HFFc6 (cell line): ENCODE data around the gene CCDC116. TPM values are rescaled to one million over a fixed set of nuclear protein-coding genes. Genes with fewer than 3 reads are reported as not detected.

Experiments
- DNase-seq: peaks from one replicate; pipeline ENCODE4 v3.0.0-alpha.2; 2018
- H3K27ac Mint-ChIP-seq: 2 replicates; pipeline ENCODE4 v1.8.0; 2020; ENCODE audit warnings: mild to moderate bottlenecking, mixed read lengths
- H3K27me3 Mint-ChIP-seq: 2 replicates; pipeline ENCODE4 v1.8.0; 2021; ENCODE audit warnings: mild to moderate bottlenecking, moderate library complexity, mixed read lengths; ENCODE audit not compliant: insufficient read depth
- H3K36me3 Mint-ChIP-seq: 2 replicates; pipeline ENCODE4 v1.8.0; 2021; ENCODE audit warnings: low read depth, mixed read lengths
- H3K4me1 Mint-ChIP-seq: 2 replicates; pipeline ENCODE4 v1.8.0; 2020; ENCODE audit warnings: low read depth, mixed read lengths
- H3K4me3 Mint-ChIP-seq: 2 replicates; pipeline ENCODE4 v1.8.0; 2020; ENCODE audit warnings: mild to moderate bottlenecking, moderate library complexity, mixed read lengths
- H3K9me3 Mint-ChIP-seq: 2 replicates; pipeline ENCODE4 v1.8.0; 2020; ENCODE audit warnings: mild to moderate bottlenecking, mixed read lengths
- total RNA-seq, 6 experiments: library from RNA; stranded (reverse); fragmentation: NEBNext Ultra II Directional; extraction: Animal tissue kit (Norgen Biotek cat#: 25700); gene quantifications; 2 replicates in 1 of 6; 3 replicates in 5 of 6; pipeline ENCODE4 v1.2.3, GENCODE V29; 2021
- TF ChIP-seq, protein P1 (sequence below): fragments of 200-600 bp; sonication (generic); IDR thresholded peaks from 2 replicates; pipeline ENCODE4 v1.5.0; 2021; ENCODE audit warnings: antibody characterized with exemption, mild to moderate bottlenecking

CCDC116 gene
- total RNA-seq, 6 experiments from 2014 or later: 0.16 to 0.33 (median 0.23) TPM

DNA sequence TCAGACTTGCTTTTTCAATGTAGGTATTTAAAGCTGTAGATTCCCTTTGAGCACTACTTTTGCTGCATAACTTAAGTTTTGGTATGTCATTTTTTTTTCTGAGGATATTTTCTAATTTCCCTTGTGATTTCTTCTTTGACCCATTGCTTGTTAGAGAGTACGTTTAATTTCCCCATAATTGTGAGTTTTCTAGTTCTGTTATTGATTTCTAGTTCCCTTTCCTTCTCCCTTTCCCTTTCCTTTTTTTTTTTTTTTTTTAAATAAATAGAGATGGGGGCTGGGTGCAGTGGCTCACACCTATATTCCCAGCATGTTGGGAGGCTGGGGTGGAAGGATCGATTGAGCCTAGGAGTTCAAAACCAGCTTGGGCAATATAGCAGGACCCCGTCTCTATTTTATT lies 34.3 kb upstream of the CCDC116 start:
- H3K4me3 Mint-ChIP-seq: no peak overlapping the region
- H3K9me3 Mint-ChIP-seq: no peaks in the 10 kb centered on the region
- H3K36me3 Mint-ChIP-seq: peaks cover 39% of the 10 kb centered on the region
- TF ChIP-seq, protein P1, sequence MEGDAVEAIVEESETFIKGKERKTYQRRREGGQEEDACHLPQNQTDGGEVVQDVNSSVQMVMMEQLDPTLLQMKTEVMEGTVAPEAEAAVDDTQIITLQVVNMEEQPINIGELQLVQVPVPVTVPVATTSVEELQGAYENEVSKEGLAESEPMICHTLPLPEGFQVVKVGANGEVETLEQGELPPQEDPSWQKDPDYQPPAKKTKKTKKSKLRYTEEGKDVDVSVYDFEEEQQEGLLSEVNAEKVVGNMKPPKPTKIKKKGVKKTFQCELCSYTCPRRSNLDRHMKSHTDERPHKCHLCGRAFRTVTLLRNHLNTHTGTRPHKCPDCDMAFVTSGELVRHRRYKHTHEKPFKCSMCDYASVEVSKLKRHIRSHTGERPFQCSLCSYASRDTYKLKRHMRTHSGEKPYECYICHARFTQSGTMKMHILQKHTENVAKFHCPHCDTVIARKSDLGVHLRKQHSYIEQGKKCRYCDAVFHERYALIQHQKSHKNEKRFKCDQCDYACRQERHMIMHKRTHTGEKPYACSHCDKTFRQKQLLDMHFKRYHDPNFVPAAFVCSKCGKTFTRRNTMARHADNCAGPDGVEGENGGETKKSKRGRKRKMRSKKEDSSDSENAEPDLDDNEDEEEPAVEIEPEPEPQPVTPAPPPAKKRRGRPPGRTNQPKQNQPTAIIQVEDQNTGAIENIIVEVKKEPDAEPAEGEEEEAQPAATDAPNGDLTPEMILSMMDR: no peak
- H3K27me3 Mint-ChIP-seq: peaks cover 4% of the 10 kb centered on the region
- DNase-seq: no peak
- no peak overlapping the region for H3K27ac Mint-ChIP-seq
- peaks cover 30% of the 10 kb centered on the region for H3K4me1 Mint-ChIP-seq

DNA sequence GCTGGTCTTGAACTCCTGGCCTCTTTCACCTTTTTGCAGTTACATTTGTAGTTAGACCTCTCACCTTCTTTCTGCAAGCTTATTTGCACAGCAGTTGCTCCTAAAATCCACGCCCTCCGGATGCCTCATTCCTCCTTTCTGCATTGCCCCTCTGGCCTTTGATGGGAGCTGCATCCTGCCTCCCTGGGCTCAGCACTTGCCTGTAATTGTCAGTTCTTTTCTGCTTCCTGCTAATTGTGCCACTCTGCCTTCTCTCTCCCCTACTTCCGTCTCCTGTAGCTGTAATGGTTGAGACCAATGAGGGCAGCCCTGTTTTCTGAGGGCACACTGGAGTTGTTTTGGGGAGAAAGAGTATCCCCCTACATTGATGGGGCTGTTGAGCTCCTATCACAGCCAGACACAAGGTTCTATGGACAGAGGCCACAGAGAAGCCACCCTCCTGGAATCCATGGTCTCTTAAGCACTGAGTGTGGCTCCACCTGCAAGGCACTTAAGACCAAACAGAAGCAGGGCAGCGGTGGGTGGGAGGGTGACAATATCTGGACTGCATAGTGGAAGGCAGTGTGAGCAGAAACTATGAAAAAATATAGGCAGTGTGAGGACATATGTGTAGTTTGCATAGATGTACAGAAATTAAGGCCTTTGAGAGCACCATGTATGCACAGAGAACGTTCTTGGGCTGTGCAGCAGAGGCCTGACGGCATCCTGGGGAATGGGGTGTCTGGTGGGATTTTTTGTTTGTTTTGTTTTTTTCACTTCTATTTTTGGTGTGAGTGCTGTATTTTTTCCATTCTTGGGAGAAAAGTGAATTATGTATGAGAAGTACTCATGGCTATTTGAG lies 33.3 kb upstream of the CCDC116 start:
- DNase-seq: no peak
- Mint-ChIP-seq H3K27me3 (peaks cover 4% of the 10 kb centered on the region), H3K27ac (no peak overlapping the region), H3K9me3 (no peaks in the 10 kb centered on the region), H3K4me1 (peaks cover 22% of the 10 kb centered on the region), H3K4me3 (no peak overlapping the region), H3K36me3 (peaks cover 29% of the 10 kb centered on the region)
- TF ChIP-seq, protein P1: no peak

DNA sequence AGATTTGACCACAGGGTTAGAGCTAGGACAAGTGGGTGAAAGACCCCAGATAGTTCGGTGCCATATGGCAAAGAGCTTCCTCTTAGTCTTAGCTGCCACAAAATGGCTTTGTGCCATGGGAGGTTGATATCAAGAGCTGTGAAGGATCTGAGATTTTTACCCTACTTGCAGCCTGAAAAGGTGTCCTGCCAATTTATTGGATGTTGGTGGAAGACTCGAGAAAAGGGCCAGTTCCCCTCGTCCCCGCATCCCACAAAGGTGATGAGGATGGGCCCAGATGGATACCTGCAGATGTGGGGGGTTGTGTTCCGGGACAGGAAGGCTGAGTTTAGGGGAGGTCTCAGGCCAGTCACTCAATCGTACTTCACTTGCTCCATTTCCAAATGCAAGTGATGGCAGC lies 30.0 kb upstream of the CCDC116 start:
- Mint-ChIP-seq H3K4me1 (peaks cover 20% of the 10 kb centered on the region), H3K27me3 (no peaks in the 10 kb centered on the region; the same call in none of the 2 replicates), H3K9me3 (no peaks in the 10 kb centered on the region), H3K27ac (no peak overlapping the region; the same call in 1 of the 2 replicates), H3K36me3 (peaks cover 13% of the 10 kb centered on the region), H3K4me3 (no peak overlapping the region)
- no peak for DNase-seq
- TF ChIP-seq, protein P1: no peak

DNA sequence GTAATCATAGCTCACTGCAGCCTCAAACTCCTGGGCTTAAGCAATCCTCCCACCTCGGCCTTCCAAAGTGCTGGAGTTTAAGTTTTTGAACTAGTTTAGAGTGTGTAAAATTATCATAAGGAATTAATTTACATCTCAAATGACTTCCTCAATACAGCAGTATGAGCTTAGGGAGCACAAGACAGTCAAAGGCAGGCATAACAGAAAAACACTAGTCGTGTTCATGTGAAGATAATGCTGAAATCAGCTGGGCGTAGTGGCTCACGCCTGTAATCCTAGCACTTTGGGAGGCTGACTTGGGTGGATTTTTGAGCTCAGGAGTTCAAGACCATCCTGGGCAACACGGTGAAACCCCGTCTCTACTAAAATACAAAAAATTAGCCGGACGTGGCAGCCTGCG lies 28.6 kb upstream of the CCDC116 start:
- H3K4me3 Mint-ChIP-seq: no peak overlapping the region
- H3K27me3 Mint-ChIP-seq: no peaks in the 10 kb centered on the region; the same call in none of the 2 replicates
- TF ChIP-seq, protein P1: no peak

DNA sequence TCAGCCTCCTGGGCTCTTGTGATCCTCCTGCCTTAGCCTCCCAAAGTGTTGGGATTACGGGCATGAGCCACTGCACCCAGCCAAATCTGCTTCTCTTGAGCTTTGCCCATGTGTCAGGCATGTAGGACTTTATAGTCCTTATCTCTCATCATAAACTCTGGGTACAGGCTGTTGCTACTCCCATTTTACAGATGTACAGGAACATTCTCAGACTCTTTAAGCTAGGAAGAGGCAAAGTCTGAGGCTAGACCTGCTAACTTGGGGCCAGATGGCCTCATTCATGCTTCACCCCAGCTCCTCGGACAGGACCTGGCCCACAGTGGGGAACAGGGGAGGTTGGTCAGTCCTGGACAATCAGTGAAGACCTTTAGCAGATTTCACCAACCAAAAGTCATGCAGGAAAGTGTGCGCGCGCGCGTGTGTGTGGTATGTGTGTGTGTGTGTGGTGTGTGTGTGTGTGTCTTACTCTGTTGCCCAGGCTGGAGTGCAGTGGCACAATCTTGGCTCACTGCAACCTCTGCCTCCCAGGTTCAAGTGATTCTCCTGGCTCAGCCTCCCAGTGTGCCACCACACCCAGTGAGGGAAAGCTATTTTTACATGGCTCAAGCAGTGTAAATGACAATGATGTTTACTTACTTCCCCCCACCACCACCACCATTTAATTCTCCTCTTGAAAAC lies 26.5 kb upstream of the CCDC116 start:
- Mint-ChIP-seq H3K27me3 (no peaks in the 10 kb centered on the region; the same call in none of the 2 replicates), H3K4me3 (no peak overlapping the region), H3K4me1 (peaks cover 15% of the 10 kb centered on the region), H3K27ac (no peak overlapping the region), H3K36me3 (peaks cover 7% of the 10 kb centered on the region), H3K9me3 (no peaks in the 10 kb centered on the region)
- TF ChIP-seq, protein P1: no peak
- DNase-seq: no peak

More for the DNA sequence above, 28.6 kb upstream of the CCDC116 start:
- H3K36me3 Mint-ChIP-seq: peaks cover 15% of the 10 kb centered on the region
- H3K9me3 Mint-ChIP-seq: no peaks in the 10 kb centered on the region
- peaks cover 24% of the 10 kb centered on the region for H3K4me1 Mint-ChIP-seq
- no peak for DNase-seq
- H3K27ac Mint-ChIP-seq: no peak overlapping the region; the same call in 1 of the 2 replicates
